ENCODE measurements around the gene LMO4.

LMO4 gene

GRCh38 chr1:87328272-87329050, at the start of gene LMO4:
TSS of gene LMO4 (plus strand) at chr1:87328880. CDS start at chr1:87332016, 3,136 bp downstream.
- peak; percentile 91 for DNase-seq

DNA sequence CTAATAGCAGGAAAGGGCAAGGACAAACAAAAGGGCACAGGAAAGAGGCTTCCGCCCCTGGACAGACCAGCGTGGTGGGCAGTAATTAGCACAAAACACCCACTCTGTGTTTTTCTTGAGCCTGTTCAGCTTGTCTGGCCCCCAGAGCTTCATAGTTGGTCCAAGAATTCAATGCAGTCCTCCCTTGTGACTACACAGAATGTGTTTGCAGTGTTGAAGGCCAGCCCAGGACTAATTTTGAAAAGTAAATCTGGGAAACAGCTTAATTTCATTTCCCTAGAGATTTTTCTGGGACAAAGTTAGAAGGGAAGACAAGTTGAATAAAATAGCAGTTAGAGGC, 49.2 kb upstream of the LMO4 start:
- no peak for DNase-seq

GRCh38 chr1:87279966-87280535, 48.6 kb upstream of the LMO4 start:
- no peak for DNase-seq

GRCh38 chr1:87284456-87285240, 44.0 kb upstream of the LMO4 start:
- no peak for DNase-seq

GRCh38 chr1:87291107-87291506, 37.6 kb upstream of the LMO4 start:
- DNase-seq: no peak

- peak; percentile 80 for DNase-seq
Observed at GRCh38 chr1:87292684-87293493, 35.8 kb upstream of the LMO4 start.

- no peak for DNase-seq
Observed at GRCh38 chr1:87294633-87295032, 34.0 kb upstream of the LMO4 start.

- no peak for DNase-seq
Observed at GRCh38 chr1:87295445-87296110, 33.1 kb upstream of the LMO4 start.

- DNase-seq: no peak
Observed at GRCh38 chr1:87296206-87296605, 32.5 kb upstream of the LMO4 start.

GRCh38 chr1:87299661-87300060, 29.0 kb upstream of the LMO4 start:
- DNase-seq: no peak

DNA sequence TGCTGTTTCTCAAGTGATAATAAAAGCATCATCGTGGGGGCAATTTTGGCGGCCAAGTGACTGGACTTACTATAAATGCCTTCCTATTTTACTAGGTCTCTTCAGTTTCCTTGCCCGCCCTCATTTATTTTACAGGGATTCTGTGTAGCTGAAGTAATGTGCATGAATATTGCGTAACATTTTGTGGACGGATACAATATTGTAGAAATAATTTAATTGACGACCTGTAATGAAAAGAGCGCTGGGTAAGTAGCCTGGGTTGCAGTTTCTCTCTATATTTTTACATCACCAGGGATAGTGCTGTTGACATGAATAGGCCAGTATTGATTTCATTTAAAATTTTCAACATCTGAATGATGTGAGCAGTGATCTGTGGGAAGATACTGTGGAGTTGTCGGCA, 28.1 kb upstream of the LMO4 start:
- no peak for DNase-seq

- DNase-seq: no peak
Observed at GRCh38 chr1:87305151-87305550, 23.5 kb upstream of the LMO4 start.

DNA sequence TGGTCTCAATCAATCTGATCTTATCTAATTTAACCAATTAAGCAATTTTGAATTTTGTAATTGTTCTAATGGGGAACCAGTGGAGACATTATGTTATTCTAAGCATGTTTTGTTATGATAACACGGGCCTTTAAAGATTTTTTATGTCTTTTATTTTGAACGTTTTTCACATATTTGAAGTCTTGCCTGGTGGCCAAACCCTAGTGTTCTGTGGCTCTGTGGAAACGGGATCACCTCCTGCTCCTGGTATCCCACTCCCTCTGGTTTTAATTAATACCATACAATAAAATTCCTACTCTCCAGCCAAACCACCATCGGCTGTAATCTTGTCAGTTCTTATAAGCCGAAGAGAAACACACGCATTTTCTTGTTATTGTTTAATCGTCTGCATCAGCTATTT, 22.9 kb upstream of the LMO4 start:
- DNase-seq: no peak

- DNase-seq: no peak
Observed at GRCh38 chr1:87307306-87307705, 21.4 kb upstream of the LMO4 start.

DNA sequence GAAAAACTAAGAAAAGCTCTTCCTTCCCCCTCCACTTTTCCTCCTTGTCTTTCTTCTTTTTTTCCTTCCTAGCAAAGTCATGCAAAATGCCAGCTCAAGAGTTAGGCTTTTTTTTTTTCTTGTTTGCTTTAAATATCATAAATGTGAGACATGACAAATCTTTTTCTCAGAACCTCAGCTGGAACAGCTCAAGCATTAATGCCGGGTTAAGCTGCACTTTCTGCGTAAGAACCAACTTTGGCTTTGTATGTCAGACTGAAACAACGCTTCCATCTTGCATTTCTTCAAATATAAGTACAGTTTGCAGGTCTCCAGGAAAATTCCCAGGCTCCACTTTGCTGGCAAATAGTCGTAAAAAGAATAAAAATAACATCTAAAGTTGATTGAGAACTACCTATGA, 20.7 kb upstream of the LMO4 start:
- DNase-seq: no peak

DNA sequence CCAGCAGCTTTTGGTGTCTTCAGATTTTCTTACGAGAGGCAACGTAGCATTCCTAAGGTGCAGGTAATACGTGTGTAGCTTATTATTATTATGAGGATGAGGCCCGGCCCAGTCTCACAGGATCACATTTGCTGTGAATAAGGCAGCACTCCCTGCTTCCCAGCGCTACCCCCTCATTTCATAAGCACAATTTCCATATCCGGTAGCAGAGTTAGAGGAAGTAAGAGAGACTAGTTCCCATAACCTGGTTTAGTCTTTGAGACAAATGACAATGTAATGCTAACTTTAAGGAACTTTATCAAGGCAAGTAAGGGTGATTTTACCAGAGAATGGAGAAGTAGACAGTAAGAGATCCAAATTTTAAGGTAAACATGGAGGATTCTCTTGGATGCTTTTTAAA, 14.6 kb upstream of the LMO4 start:
- DNase-seq: no peak

- no peak for DNase-seq
Observed at GRCh38 chr1:87318056-87318650, 10.5 kb upstream of the LMO4 start.

GRCh38 chr1:87318806-87319205, 9.9 kb upstream of the LMO4 start:
- no peak for DNase-seq

DNA sequence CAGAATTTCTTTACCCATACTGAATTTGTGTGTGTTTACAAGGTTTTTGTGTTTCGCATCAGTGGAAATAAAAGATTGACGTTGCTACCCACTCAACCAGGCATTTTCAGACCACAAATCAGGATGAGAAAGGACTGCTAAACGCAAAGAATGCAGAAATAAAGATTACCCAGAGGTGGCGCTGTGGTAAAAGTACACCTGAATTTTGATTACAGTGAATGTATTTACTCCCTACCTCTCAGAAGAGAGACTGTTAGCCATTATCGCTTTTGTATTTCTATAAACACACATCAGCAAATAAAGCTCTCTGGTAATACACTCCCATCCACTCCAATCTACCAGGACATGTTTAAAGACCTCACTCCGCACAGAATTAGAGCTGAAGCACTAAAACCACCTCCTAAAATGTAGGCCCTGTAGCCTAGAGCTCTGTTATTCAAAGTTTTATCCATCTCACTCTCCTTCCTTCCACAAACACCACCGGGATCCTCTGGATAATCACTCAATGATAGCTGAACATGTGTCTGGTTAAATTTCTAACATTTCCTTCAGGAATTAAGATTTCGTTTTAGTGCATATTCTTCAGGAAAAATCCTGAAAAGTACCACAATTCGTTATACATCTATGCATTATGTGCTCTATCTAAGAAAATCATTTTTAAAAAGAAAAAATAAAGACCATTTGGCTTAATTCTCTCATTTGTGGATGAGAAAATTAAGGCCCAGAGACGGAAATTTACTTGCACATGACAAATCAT, 2.5 kb upstream of the LMO4 start:
- DNase-seq: peak; percentile 53

- DNase-seq: no peak
Observed at GRCh38 chr1:87327376-87328271, 1.1 kb upstream of the LMO4 start.
